Measurements from ENCODE around the gene IL20RB. TPM values are rescaled to one million over a fixed set of nuclear protein-coding genes. Genes with fewer than 3 reads are reported as not detected.

The IL20RB gene
- total RNA-seq, 4 donors from 2014 or later: 1.9 to 4.2 (median 3.2) TPM

DNA sequence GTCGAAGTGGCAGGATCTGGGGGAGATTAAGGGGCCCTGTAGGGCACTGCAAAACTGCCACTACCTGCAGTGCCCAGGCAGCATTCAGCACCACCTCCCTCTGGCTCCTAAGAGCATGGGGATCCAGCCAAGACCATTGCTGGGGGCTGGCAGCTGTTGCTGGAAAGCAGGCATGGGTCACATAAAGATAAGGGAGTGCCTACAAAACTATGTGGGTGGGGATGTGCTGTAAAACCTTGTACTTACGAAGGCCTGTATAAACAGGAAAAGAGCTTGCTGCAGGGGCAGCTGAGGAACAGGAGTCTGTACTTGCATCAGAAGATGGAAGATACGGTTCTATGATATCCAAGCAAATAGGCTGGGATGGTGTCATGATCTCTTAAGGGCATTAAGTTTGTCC, 27.1 kb downstream of the IL20RB start:
- TF ChIP-seq, protein P1, sequence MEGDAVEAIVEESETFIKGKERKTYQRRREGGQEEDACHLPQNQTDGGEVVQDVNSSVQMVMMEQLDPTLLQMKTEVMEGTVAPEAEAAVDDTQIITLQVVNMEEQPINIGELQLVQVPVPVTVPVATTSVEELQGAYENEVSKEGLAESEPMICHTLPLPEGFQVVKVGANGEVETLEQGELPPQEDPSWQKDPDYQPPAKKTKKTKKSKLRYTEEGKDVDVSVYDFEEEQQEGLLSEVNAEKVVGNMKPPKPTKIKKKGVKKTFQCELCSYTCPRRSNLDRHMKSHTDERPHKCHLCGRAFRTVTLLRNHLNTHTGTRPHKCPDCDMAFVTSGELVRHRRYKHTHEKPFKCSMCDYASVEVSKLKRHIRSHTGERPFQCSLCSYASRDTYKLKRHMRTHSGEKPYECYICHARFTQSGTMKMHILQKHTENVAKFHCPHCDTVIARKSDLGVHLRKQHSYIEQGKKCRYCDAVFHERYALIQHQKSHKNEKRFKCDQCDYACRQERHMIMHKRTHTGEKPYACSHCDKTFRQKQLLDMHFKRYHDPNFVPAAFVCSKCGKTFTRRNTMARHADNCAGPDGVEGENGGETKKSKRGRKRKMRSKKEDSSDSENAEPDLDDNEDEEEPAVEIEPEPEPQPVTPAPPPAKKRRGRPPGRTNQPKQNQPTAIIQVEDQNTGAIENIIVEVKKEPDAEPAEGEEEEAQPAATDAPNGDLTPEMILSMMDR (IDR thresholded peaks at IDR 0.05; ENCODE audit: low read depth): no peak

DNA sequence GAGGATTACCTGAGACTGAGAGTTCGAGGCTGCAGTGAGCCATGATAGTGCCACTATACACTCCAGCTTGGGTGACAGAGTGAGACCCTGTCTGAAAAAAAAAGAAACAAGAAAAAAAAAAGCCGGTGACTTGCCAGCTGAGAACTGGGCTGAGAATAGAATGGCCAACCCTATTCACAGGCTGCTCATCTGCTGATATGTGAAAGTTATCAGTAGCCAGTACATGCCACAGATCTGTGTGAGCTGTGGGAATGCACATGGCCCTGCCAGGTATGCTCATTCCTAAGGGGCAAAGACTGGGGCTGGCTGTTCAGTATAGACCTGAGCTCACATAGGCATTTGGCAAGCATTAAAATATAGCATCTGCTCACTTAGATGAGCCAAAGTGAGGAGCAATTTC, 30.9 kb downstream of the IL20RB start:
- TF ChIP-seq, protein P1 (IDR thresholded peaks at IDR 0.05; ENCODE audit: low read depth): no peak

DNA sequence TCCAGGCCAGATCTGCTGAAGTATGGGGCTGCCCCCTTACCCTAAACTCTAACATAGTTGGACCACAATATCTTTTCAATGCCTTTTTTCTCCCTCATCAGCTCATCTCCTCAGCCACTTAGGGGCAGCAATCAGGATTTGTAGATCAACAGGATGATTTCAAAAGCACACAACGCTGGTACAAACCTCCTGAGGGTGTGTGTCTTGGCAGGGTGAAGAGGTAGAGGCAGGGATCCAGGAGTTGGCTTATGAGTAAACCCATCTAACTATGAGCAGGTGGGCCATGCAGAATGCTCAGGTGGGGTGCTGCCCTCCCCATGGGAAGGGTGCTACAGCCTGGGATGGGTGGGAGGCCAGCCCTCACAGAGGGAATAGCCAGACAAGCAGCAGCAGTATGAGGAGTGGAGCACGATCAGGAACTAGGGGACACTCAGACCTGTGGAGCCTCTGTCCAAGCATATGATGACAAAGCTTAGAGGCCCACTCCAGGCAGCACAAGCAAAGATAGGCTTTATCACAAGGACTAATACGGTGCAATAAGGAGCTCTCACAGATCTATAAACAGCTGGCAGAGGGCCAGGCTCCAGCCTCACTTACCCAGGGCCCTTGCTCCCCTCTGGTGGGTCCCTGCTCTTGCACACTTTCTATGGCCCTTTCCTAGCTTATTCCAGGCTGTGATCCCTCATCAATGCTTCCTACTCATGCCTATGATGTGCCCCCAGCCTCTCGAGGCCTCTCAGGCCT, 32.2 kb downstream of the IL20RB start:
- TF ChIP-seq, protein P1 (IDR thresholded peaks at IDR 0.05; ENCODE audit: low read depth): no peak

DNA sequence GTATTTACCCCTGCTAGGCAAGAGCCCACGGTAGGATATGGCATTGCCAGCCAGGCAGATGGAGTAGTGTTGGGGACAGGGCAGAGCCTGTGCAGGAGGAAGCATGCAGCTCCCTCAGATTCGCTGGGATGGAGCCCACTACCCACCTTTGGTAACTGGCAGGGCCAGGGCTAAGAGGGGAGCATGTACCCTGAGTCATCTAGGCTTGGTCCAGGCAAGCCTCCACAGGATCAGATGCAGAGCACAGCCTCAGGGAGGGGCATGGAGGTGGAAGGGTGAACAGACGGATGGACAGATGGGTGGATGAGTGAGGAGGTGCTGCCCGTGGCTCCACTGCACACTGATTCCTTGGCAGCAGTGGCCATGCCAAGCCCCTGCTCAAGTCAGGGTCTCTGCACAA, 33.0 kb downstream of the IL20RB start:
- TF ChIP-seq, protein P1 (IDR thresholded peaks at IDR 0.05; ENCODE audit: low read depth): no peak

DNA sequence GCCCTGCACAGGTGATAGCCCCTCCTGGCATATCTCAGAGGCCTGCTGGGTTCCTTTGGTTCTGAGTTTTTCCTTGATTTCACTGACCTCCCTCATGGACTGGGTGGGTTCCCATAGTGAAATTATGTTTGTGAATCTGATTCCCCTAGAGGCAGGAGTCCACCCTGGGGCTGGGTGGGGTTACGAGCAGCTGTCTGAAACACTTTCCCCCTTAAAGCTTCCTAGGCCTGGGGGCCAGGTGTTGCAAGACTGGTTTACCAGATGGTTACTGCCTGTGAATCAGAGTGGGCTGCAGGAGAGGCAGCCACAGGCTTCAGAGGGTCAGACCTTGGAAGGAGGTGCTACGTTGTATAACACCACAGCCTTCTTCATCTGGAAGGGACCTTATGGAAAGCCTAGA, 34.3 kb downstream of the IL20RB start:
- TF ChIP-seq, protein P1 (IDR thresholded peaks at IDR 0.05; ENCODE audit: low read depth): no peak

DNA sequence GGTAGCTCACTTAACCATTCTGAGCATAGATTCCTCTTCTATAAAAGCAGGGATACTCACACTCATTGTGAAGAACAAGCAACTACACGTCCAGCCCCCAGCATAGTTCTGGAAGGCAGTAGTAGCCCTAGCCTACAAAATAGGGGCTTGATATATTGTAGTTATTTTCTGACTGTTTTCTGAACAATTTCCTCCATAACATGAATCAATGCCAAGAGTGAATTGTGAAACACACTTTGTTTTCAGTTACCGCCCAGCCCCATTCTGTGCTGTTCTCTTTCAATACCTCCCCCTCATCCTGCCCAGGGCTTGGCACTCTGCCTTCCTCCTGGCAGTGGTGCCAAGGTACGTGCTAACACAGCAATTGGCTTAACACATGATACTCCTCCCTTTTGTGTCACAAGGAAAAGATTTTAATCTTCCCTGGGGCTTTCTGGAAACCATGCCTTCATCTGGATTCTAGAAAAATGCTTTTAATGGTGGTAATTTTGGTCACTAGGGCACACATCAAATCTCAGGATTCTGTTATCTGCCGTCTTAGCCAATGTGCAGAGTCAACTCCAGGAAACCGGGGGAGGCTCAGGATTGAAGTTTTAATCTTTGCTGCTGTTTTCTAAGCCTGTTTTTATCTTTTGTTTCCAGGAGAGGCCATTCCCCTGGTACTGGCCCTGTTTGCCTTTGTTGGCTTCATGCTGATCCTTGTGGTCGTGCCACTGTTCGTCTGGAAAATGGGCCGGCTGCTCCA, 37.2 kb downstream of the IL20RB start:
- TF ChIP-seq, protein P1 (IDR thresholded peaks at IDR 0.05; ENCODE audit: low read depth): no peak

DNA sequence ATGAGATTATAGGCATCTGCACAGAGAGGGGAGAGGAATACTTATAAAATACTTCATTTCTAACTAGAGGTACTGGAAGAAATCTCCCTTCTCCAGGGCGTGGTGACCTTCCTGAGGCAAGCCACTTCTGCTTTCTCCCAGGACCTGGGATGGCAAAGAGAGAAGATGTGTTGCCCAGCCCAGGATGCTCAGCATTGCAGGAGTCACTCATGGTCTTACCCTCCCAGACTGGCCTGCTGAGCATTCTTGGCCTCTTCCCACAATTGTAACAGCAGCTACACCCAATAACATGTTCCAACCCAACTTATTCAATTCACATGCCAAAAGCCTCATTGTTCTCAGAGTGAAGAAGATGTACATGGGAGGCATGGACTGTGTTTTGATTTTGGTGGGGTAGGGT, 37.9 kb downstream of the IL20RB start:
- TF ChIP-seq, protein P1 (IDR thresholded peaks at IDR 0.05; ENCODE audit: low read depth): no peak

Measured in subcutaneous adipose tissue (tissue), 4 donors.